Uterus (tissue), 4 donors: ENCODE data around the gene CAMTA1. TPM values are rescaled to one million over a fixed set of nuclear protein-coding genes. Genes with fewer than 3 reads are reported as not detected.

ENCODE experiments used
- DNase-seq, 2 donors: peaks; one replicate each; pipeline ENCODE4 v3.0.0-alpha.2; 2019 to 2020
- H3K27ac ChIP-seq, 2 donors: fragments of 200-600 bp; sonication (generic); 1 replicate in 1 of 2; 2 replicates in 1 of 2; pipeline ENCODE4 v1.5.1; 2016 to 2018
- H3K27me3 ChIP-seq, 2 donors: fragments of 200-600 bp; sonication (generic); one replicate each; pipeline ENCODE4 v1.5.1; 2018 to 2019; ENCODE audit warnings: control low read depth in 1 of 2
- H3K36me3 ChIP-seq, 2 donors: fragments of 200-600 bp; sonication (generic); one replicate each; pipeline ENCODE4 v1.5.1; 2019; ENCODE audit warnings: control low read depth in 1 of 2
- H3K4me1 ChIP-seq, 2 donors: fragments of 200-600 bp; sonication (generic); one replicate each; pipeline ENCODE4 v1.5.1; 2018 to 2019; ENCODE audit warnings: control low read depth in 1 of 2
- H3K4me3 ChIP-seq, 2 donors: fragments of 200-600 bp; sonication (generic); 1 replicate in 1 of 2; 2 replicates in 1 of 2; pipeline ENCODE4 v1.5.1; 2018 to 2019; ENCODE audit warnings: mild to moderate bottlenecking in 1 of 2
- H3K9me3 ChIP-seq, 2 donors: fragments of 200-600 bp; sonication (generic); one replicate each; pipeline ENCODE4 v1.5.1; 2019; ENCODE audit warnings: control low read depth in 1 of 2
- POLR2A ChIP-seq, 2 donors: fragments of 450-650 bp; IDR thresholded peaks; one replicate each; pipeline ENCODE4 v1.6.1; 2016; ENCODE audit warnings: antibody characterized with exemption in 2 of 2, mild to moderate bottlenecking in 1 of 2, moderate library complexity in 1 of 2
- intact Hi-C: fragments of 100-400 bp; cut with DNase I; formaldehyde crosslinking; loops from one replicate; pipeline ENCODE4 v1.15.1; 2023; ENCODE audit warnings: low total_unique reads
- total RNA-seq, 4 donors: library from RNA; depleted of rRNA in 3 of 4; stranded (reverse); fragments of >200 nt in 3 of 4; gene quantifications; one replicate each; pipeline versions ENCODE4 v1.1.0 to v1.2.4, GENCODE V29; 2014 to 2023
- TF ChIP-seq, protein P1 (sequence below), 4 experiments: fragments of 200-600 bp in 2 of 4; fragments of 450-650 bp in 2 of 4; sonication (generic) in 2 of 4; IDR thresholded peaks; one replicate each; pipeline ENCODE4 v1.5.1; 2016 to 2019; ENCODE audit warnings: antibody characterized with exemption in 4 of 4, mild to moderate bottlenecking in 2 of 4, moderate library complexity in 1 of 4
- donor health status: DM: yes; HTN: yes; CAD: no.

CAMTA1 gene
- total RNA-seq, 4 donors from 2014 or later: 29.7 to 427 (median 64.8) TPM

DNA sequence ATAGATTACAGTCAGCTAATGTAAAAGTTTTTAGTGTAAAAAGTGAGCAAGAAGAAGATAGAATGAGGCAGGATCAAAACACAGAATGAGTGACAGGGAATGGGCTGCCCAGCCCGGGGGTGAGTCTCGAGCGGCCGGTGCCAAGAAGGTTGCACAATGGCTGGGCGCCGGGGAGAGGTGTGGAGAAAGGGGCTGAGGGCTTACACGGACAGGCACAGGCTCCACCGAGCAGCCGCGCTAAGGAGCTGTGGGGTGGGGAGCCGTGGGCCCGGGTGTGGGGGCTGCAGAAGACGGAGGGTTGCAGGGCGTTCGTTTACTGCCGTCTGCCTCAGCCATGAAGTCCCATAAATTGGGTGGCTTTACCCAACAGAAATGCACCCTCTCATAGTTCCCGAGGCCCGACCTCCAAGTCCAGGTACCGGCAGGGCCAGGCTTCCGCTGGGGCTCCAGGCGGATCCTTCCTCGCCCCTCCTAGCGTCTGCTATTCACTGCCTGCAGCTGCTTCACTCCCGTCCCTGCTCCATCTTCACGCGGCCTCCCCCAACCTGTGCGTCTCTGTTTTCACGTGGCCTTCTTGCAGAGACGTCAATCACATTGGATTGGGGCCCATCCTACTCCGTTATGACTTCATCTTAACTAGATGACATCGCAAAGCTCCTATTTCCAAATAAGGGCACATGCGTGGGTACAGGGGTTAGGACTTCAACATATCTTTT lies 277.2 kb downstream of the CAMTA1 start:
- H3K27ac ChIP-seq: no peak overlapping the region
- intact Hi-C loops: loop anchor here (10.0 kb wide), 1 partner anchor 328 kb away; no protein-coding TSS in a partner anchor
- H3K36me3 ChIP-seq: no peaks in the 10 kb centered on the region
- H3K27me3 ChIP-seq: no peaks in the 10 kb centered on the region
- H3K4me1 ChIP-seq: no peaks in the 10 kb centered on the region
- no peak for DNase-seq
- no peak overlapping the region for H3K4me3 ChIP-seq
- no peaks in the 10 kb centered on the region for H3K9me3 ChIP-seq
- no peak for TF ChIP-seq POLR2A (IDR thresholded peaks at IDR 0.05)
- TF ChIP-seq, protein P1, sequence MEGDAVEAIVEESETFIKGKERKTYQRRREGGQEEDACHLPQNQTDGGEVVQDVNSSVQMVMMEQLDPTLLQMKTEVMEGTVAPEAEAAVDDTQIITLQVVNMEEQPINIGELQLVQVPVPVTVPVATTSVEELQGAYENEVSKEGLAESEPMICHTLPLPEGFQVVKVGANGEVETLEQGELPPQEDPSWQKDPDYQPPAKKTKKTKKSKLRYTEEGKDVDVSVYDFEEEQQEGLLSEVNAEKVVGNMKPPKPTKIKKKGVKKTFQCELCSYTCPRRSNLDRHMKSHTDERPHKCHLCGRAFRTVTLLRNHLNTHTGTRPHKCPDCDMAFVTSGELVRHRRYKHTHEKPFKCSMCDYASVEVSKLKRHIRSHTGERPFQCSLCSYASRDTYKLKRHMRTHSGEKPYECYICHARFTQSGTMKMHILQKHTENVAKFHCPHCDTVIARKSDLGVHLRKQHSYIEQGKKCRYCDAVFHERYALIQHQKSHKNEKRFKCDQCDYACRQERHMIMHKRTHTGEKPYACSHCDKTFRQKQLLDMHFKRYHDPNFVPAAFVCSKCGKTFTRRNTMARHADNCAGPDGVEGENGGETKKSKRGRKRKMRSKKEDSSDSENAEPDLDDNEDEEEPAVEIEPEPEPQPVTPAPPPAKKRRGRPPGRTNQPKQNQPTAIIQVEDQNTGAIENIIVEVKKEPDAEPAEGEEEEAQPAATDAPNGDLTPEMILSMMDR (IDR thresholded peaks at IDR 0.05): no peak

DNA sequence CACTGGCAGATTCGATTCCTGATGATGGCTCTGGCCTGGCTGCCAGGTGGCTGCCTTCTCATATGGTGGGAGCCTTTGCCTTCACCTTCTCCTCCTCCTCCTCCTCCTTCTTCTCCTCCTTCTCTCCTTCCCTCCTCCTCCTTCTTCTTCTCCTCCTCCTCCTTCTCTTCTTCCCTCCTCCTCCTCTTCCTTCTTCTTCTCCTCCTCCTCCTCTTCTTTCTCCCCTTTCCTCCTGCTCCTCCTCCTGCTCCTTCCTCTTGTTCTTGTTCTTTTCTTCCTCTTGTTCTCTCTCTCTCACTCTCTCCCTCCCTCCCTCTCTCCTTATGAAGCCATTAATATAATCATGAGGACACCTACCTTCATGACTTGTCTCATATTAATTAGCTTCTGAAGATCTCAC lies 278.7 kb downstream of the CAMTA1 start:
- no peak overlapping the region for H3K27ac ChIP-seq
- intact Hi-C loops: loop anchor here (10.0 kb wide), 1 partner anchor 329 kb away; no protein-coding TSS in a partner anchor

DNA sequence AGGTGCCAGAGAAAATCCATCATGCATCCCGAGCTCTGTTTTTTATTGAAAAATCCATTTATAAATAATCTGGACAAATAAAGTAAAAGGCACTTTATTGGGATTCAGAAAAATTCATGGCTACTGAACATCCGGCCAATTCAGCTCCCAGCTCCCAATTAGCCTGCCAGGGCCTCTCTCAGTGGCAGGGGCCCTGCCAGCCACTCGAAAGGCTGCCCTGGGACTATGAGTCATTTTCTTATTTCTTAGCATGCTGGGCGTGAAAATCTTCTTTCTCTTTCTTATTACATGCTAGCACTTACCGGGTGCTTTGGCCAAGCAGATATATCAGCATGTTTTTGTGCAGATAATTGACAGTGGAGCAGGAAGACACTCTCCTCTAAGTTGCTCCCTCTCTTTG lies 283.3 kb downstream of the CAMTA1 start:
- Histone ChIP-seq H3K27me3 (no peaks in the 10 kb centered on the region), H3K9me3 (no peaks in the 10 kb centered on the region), H3K27ac (no peak overlapping the region), H3K4me3 (no peak overlapping the region), H3K36me3 (no peaks in the 10 kb centered on the region), H3K4me1 (no peaks in the 10 kb centered on the region)
- intact Hi-C loops: loop anchor here (10.0 kb wide), 1 partner anchor 334 kb away; no protein-coding TSS in a partner anchor
- TF ChIP-seq, protein P1 (IDR thresholded peaks at IDR 0.05): no peak
- no peak for DNase-seq

More for the DNA sequence above, 278.7 kb downstream of the CAMTA1 start:
- TF ChIP-seq, protein P1 (IDR thresholded peaks at IDR 0.05): no peak
- Histone ChIP-seq H3K4me3 (no peak overlapping the region), H3K36me3 (no peaks in the 10 kb centered on the region), H3K9me3 (no peaks in the 10 kb centered on the region), H3K4me1 (no peaks in the 10 kb centered on the region), H3K27me3 (no peaks in the 10 kb centered on the region)
- no peak for DNase-seq

DNA sequence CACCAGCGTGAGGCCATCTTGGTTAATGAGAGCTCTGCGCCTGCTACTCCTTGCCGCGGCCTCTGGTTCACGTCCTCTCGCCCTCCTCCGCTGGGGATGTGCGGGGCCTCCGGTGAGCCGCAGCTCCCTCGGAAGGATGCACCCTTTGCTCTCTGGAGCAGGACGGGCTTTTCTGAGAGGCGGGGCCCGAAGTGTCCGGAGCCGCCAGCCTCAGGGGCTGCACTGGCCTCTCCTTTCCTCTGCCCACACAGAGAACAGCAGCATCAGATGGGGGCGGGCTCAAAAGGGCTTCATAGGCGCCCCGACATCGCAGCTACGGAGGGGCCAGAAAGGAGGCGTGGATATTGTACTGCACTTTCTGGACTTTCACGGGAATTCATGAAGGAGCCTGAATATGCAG lies 284.7 kb downstream of the CAMTA1 start:
- TF ChIP-seq, protein P1 (IDR thresholded peaks at IDR 0.05): no peak
- no peak for TF ChIP-seq POLR2A (IDR thresholded peaks at IDR 0.05)
- no peak overlapping the region for H3K27ac ChIP-seq
- no peaks in the 10 kb centered on the region for H3K4me1 ChIP-seq
- DNase-seq: no peak
- H3K36me3 ChIP-seq: no peaks in the 10 kb centered on the region
- H3K27me3 ChIP-seq: no peaks in the 10 kb centered on the region
- peak overlapping the region; percentile 13 to 26 for H3K4me3 ChIP-seq
- H3K9me3 ChIP-seq: no peaks in the 10 kb centered on the region
- intact Hi-C loops: loop anchor here (10.0 kb wide), 1 partner anchor 335 kb away; no protein-coding TSS in a partner anchor

GRCh38 chr1:7070389-7071029 lies 285.3 kb downstream of the CAMTA1 start:
- TF ChIP-seq, protein P1 (IDR thresholded peaks at IDR 0.05): peak; percentile 74 to 80 (median 76)
- no peak for TF ChIP-seq POLR2A (IDR thresholded peaks at IDR 0.05)
- H3K4me3 ChIP-seq: peak overlapping the region; percentile 13 to 26
- H3K27ac ChIP-seq: no peak overlapping the region
- no peaks in the 10 kb centered on the region for H3K36me3 ChIP-seq
- H3K9me3 ChIP-seq: no peaks in the 10 kb centered on the region
- DNase-seq: peak; percentile 51 to 60
- intact Hi-C loops: no loop called here
- H3K4me1 ChIP-seq: no peaks in the 10 kb centered on the region
- no peaks in the 10 kb centered on the region for H3K27me3 ChIP-seq
